PC-3 (cell line): ENCODE results near the gene ELAVL3. TPM values are rescaled to one million over a fixed set of nuclear protein-coding genes. Genes with fewer than 3 reads are reported as not detected.

Experiments used
- ATAC-seq: fragments of 200-7000 bp; cut with Tn5 transposase; 2 replicates; pipeline ENCODE4 v1.9.1; 2020; ENCODE audit warnings: mild to moderate bottlenecking, moderate library complexity
- BruUV-seq: library from RNA; stranded (reverse); fragments of 400-500 nt; replicated peaks from 2 replicates; lab custom pipeline; 2021; lab: Mats Ljungman, UMichigan
- CTCF ChIA-PET: fragments of 300-600 bp; sonication (Branson Sonifier 250); formaldehyde crosslinking; loops from one replicate; lab custom pipeline; 2022; ENCODE audit warnings: antibody characterized with exemption; lab: Charles Lee
- POLR2A ChIA-PET: fragments of 300-600 bp; sonication (Branson Sonifier 250); formaldehyde crosslinking; loops from one replicate; lab custom pipeline; 2022; ENCODE audit warnings: antibody characterized with exemption; ENCODE audit not compliant: unreplicated experiment; lab: Charles Lee
- DNase-seq: peaks from one replicate; pipeline ENCODE4 v3.0.0-alpha.2; 2015
- H2AFZ ChIP-seq: fragments of 300-600 bp; sonication (generic); 2 replicates; pipeline ENCODE4 v1.6.0; 2016; ENCODE audit warnings: antibody characterized with exemption, low read length
- H3F3A ChIP-seq: fragments of 300-600 bp; sonication (generic); one replicate; pipeline ENCODE4 v1.6.0; 2017; ENCODE audit warnings: antibody characterized with exemption, low read length, control low read depth, mild to moderate bottlenecking; ENCODE audit not compliant: unreplicated experiment
- H3K27ac ChIP-seq: fragments of 300-600 bp; sonication (generic); 2 replicates; pipeline ENCODE4 v1.5.1; 2016; ENCODE audit warnings: mild to moderate bottlenecking, low read length
- H3K27me3 ChIP-seq: fragments of 300-600 bp; sonication (generic); 2 replicates; pipeline ENCODE4 v1.6.1; 2016; ENCODE audit warnings: low read length, mixed read lengths
- H3K36me3 ChIP-seq: fragments of 300-600 bp; sonication (generic); 2 replicates; pipeline ENCODE4 v1.6.1; 2016; ENCODE audit warnings: low read depth, mixed run types, low read length, mixed read lengths
- H3K4me1 ChIP-seq: fragments of 300-600 bp; sonication (generic); 2 replicates; pipeline ENCODE4 v1.5.1; 2016; ENCODE audit warnings: low read length; ENCODE audit not compliant: insufficient read depth
- H3K4me2 ChIP-seq: fragments of 300-600 bp; sonication (generic); 2 replicates; pipeline ENCODE4 v1.6.0; 2016; ENCODE audit warnings: low read length
- H3K4me3 ChIP-seq: fragments of 300-600 bp; sonication (generic); 2 replicates; pipeline ENCODE4 v1.5.1; 2016; ENCODE audit warnings: mild to moderate bottlenecking, low read length, mixed read lengths
- H3K79me2 ChIP-seq: fragments of 300-600 bp; sonication (generic); 2 replicates; pipeline ENCODE4 v1.6.1; 2017; ENCODE audit warnings: low read length, mixed read lengths
- H3K9ac ChIP-seq: fragments of 300-600 bp; sonication (generic); 2 replicates; pipeline ENCODE4 v1.6.0; 2016; ENCODE audit warnings: mild to moderate bottlenecking, low read length
- H3K9me2 ChIP-seq: fragments of 300-600 bp; sonication (generic); replicated peaks from 2 replicates; pipeline ENCODE4 v1.6.1; 2016; ENCODE audit warnings: mixed run types, low read length, mixed read lengths
- H3K9me3 ChIP-seq: fragments of 300-600 bp; sonication (generic); 2 replicates; pipeline ENCODE4 v1.6.1; 2016; ENCODE audit warnings: low read length, mixed read lengths
- H4K20me1 ChIP-seq: fragments of 300-600 bp; sonication (generic); 2 replicates; pipeline ENCODE4 v1.6.1; 2016; ENCODE audit warnings: low read length, mixed read lengths
- CTCF ChIP-seq: fragments of 300-600 bp; sonication (generic); conservative IDR thresholded peaks from 2 replicates; pipeline ENCODE4 v1.5.1; 2017; ENCODE audit warnings: antibody characterized with exemption, low read depth, mild to moderate bottlenecking, low read length
- EZH2 ChIP-seq: fragments of 300-600 bp; sonication (generic); IDR thresholded peaks from one replicate; pipeline ENCODE4 v1.6.1; 2017; ENCODE audit warnings: antibody characterized with exemption, mild to moderate bottlenecking, low read length; ENCODE audit not compliant: unreplicated experiment
- EZH2phosphoT487 ChIP-seq: fragments of 300-600 bp; sonication (generic); IDR thresholded peaks from 2 replicates; pipeline ENCODE4 v1.6.1; 2018; ENCODE audit warnings: mild to moderate bottlenecking, antibody characterized with exemption, low read length, borderline replicate concordance
- intact Hi-C: fragments of 100-400 bp; cut with micrococcal nuclease; formaldehyde crosslinking; loops from 2 replicates; pipeline ENCODE4 v1.9.0; 2023
- total RNA-seq: library from RNA; depleted of rRNA; stranded (reverse); fragments of >200 nt; gene quantifications from 2 replicates; pipeline ENCODE4 v1.2.3, GENCODE V29; 2014

Gene ELAVL3
- total RNA-seq, 1 experiment from 2014 or later, result not detected

- ATAC-seq (no peak), DNase-seq (no peak)
- H3F3A ChIP-seq, result no peaks in the 10 kb centered on the region
- no peak for TF ChIP-seq CTCF
- no peak for TF ChIP-seq EZH2phosphoT487
- TF ChIP-seq EZH2, result no peak
- no peaks in the 10 kb centered on the region for H3K27me3 ChIP-seq
- POLR2A ChIA-PET, result interaction anchor here (0.7 kb wide), 1 partner anchor 175 kb away, joined by 4 read pairs; no protein-coding TSS in a partner anchor
- intact Hi-C loops, result no loop called here
- H3K36me3 ChIP-seq, result no peaks in the 10 kb centered on the region
- no peaks in the 10 kb centered on the region for H3K4me1 ChIP-seq
- no peak overlapping the region for H3K27ac ChIP-seq
- no peak overlapping the region for H3K4me2 ChIP-seq
- BruUV-seq, result no TSS peak
- H3K9ac ChIP-seq, result no peak overlapping the region
- no peak overlapping the region for H3K4me3 ChIP-seq
- no peaks in the 10 kb centered on the region for H3K9me3 ChIP-seq
- no peaks in the 10 kb centered on the region for H3K9me2 ChIP-seq
- H3K79me2 ChIP-seq, result no peaks in the 10 kb centered on the region
- no peaks in the 10 kb centered on the region for H4K20me1 ChIP-seq
- H2AFZ ChIP-seq, result no peak overlapping the region
- CTCF ChIA-PET, result no interaction called here
Measured at GRCh38 chr19:11458236-11458900, 22.5 kb downstream of the ELAVL3 start.

- H3K4me2 ChIP-seq, result no peak overlapping the region
- CTCF ChIA-PET, result no interaction called here
- intact Hi-C loops, result no loop called here
- no peaks in the 10 kb centered on the region for H3K4me1 ChIP-seq
- no peak for ATAC-seq
- no peak overlapping the region for H3K27ac ChIP-seq
- TF ChIP-seq EZH2, result no peak
- TF ChIP-seq CTCF, result no peak
- TF ChIP-seq EZH2phosphoT487, result no peak
- no peaks in the 10 kb centered on the region for H3K36me3 ChIP-seq
- H3K9ac ChIP-seq, result no peak overlapping the region
- no peaks in the 10 kb centered on the region for H3K27me3 ChIP-seq
- no peak overlapping the region for H3K4me3 ChIP-seq
- no peak overlapping the region for H2AFZ ChIP-seq
- H3K79me2 ChIP-seq, result no peaks in the 10 kb centered on the region
- no peaks in the 10 kb centered on the region for H3F3A ChIP-seq
- no peaks in the 10 kb centered on the region for H3K9me3 ChIP-seq
- H4K20me1 ChIP-seq, result no peaks in the 10 kb centered on the region
- POLR2A ChIA-PET, result interaction anchor here (0.7 kb wide), 1 partner anchor 175 kb away, joined by 4 read pairs; no protein-coding TSS in a partner anchor
- no TSS peak for BruUV-seq
- DNase-seq, result no peak
- H3K9me2 ChIP-seq, result no peaks in the 10 kb centered on the region
Measured at GRCh38 chr19:11457831-11458230, 23.0 kb downstream of the ELAVL3 start.

DNA sequence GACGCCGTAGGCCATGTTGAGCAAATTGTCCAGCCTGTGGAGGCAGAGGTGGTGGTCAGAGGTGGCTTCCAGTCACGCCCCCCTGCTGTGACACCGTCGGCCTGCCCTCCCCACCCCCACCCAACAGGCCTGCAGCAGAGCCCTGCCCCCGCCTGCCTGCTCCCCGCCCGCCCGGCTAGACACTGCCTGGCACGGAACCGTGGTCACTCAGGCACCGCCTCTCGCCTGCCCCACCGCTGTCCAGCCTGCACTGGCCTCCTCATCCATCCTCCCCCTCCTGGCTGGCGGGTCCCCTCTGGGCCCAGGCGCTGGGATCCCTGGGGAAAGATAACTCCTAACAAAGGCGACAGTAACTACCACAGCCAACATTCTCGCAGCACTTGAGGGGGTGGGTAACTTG, 23.7 kb downstream of the ELAVL3 start:
- Histone ChIP-seq H3K9me3 (no peaks in the 10 kb centered on the region), H3F3A (no peaks in the 10 kb centered on the region), H3K4me2 (no peak overlapping the region), H3K9me2 (no peaks in the 10 kb centered on the region), H3K79me2 (no peaks in the 10 kb centered on the region), H3K4me1 (no peaks in the 10 kb centered on the region), H3K27ac (no peak overlapping the region), H3K9ac (no peak overlapping the region), H3K4me3 (no peak overlapping the region), H3K36me3 (no peaks in the 10 kb centered on the region), H3K27me3 (no peaks in the 10 kb centered on the region), H4K20me1 (no peaks in the 10 kb centered on the region), H2AFZ (no peak overlapping the region)
- intact Hi-C loops, result no loop called here
- ChIA-PET POLR2A (no interaction called here), CTCF (interaction anchor here (0.6 kb wide), 1 partner anchor 119 kb away, joined by 4 read pairs; no protein-coding TSS in a partner anchor)
- TF ChIP-seq EZH2phosphoT487 (no peak), CTCF (no peak), EZH2 (no peak)
- no peak for DNase-seq
- no TSS peak for BruUV-seq
- ATAC-seq, result no peak
